Stimulated activated naive CD8-positive, alpha-beta T cell treated with anti-CD3 and anti-CD28 coated beads, Interleukin-15, Interleukin-2, amounts not matched to agents 100 ng/mL and 50 ng/mL, for 24 hours (primary cell): Measurements from ENCODE around the gene HSF4.
A peak's percentile ranks its signal among the peaks of the same experiment; 100 is the strongest.

Experiments used
- H3K27ac Mint-ChIP-seq: one replicate; pipeline ENCODE4 v1.8.0; 2021; ENCODE audit warnings: mild to moderate bottlenecking, mixed read lengths
- H3K27me3 Mint-ChIP-seq: one replicate; pipeline ENCODE4 v1.8.0; 2021; ENCODE audit warnings: mixed read lengths
- H3K36me3 Mint-ChIP-seq: one replicate; pipeline ENCODE4 v1.8.0; 2021; ENCODE audit warnings: low read depth, mixed read lengths
- H3K4me1 Mint-ChIP-seq: one replicate; pipeline ENCODE4 v1.8.0; 2021; ENCODE audit warnings: low read depth, mixed read lengths
- H3K4me3 Mint-ChIP-seq: one replicate; pipeline ENCODE4 v1.8.0; 2021; ENCODE audit warnings: mild to moderate bottlenecking, mixed read lengths
- H3K9me3 Mint-ChIP-seq: one replicate; pipeline ENCODE4 v1.8.0; 2021; ENCODE audit warnings: mixed read lengths

Gene HSF4

DNA sequence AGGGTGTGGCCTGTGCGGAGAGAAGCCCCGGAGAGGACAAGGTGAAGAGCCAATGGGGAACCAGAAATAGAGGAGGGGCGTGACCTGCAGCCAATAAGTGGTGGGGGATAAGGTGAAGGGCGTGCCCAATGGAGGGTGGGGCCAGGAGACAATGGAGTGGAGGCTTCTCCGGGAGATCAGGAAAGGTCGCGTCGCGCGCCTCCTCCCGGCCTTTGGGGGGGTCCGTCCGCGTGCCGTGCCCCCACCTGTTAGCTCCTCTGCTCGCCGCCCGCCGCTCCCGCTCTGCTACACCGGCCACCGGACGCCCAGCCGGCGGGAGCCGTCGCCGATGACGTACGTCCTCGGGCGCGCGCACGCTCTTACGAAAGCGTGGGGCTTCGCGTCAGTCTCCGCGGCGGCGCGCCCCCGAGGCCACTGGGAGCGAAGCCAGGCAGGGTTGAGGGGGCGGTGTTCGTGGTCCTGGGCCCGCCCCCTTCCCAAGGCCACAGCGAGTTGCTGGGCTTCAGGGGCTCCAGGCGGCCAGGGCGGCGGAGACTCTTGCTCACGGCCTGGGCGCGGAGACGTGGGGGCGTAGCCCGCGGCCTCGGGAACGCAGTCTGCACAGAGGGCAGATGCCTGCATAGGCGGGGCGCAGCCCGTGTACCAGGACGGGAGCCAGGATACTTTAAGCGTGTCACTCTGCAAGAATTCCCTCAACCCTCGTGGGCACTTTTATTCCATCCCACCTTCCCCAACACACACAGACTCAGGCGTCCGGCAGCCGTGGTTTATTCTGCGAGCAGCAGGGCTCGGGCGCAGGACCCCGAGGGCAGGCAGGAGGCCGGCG lies 19.3 kb downstream of the HSF4 start, which contains the start of gene MATCAP1:
Gene MATCAP1, minus strand, starts transcription at position 337 of the 826 bp plus-strand sequence. CDS start 3,353 bp downstream, outside the sequence.
- H3K4me1 Mint-ChIP-seq, result peaks cover 15% of the 10 kb centered on the region
- H3K36me3 Mint-ChIP-seq, result no peaks in the 10 kb centered on the region
- no peak within 1 kb of the TSS for H3K27ac Mint-ChIP-seq
- H3K27me3 Mint-ChIP-seq, result peaks cover 15% of the 10 kb centered on the region
- H3K4me3 Mint-ChIP-seq, result peak within 1 kb of the TSS; percentile 43
- no peaks in the 10 kb centered on the region for H3K9me3 Mint-ChIP-seq

- Mint-ChIP-seq H3K27ac (no peak overlapping the region), H3K27me3 (peaks cover 12% of the 10 kb centered on the region)
Observed at GRCh38 chr16:67184453-67184994, 20.0 kb downstream of the HSF4 start.

GRCh38 chr16:67184995-67185650 lies 20.6 kb downstream of the HSF4 start:
- no peaks in the 10 kb centered on the region for H3K9me3 Mint-ChIP-seq
- peaks cover 12% of the 10 kb centered on the region for H3K27me3 Mint-ChIP-seq
- peak overlapping the region; percentile 77 for H3K4me3 Mint-ChIP-seq
- H3K27ac Mint-ChIP-seq, result no peak overlapping the region
- H3K4me1 Mint-ChIP-seq, result peaks cover 14% of the 10 kb centered on the region
- H3K36me3 Mint-ChIP-seq, result no peaks in the 10 kb centered on the region

More at GRCh38 chr16:67184453-67184994, 20.0 kb downstream of the HSF4 start:
- Mint-ChIP-seq H3K9me3 (no peaks in the 10 kb centered on the region), H3K36me3 (no peaks in the 10 kb centered on the region), H3K4me1 (peaks cover 14% of the 10 kb centered on the region), H3K4me3 (peak overlapping the region; percentile 43)

GRCh38 chr16:67185651-67186134 lies 21.1 kb downstream of the HSF4 start:
- peaks cover 14% of the 10 kb centered on the region for H3K4me1 Mint-ChIP-seq
- peak overlapping the region; percentile 77 for H3K4me3 Mint-ChIP-seq
- peak overlapping the region; percentile 8 for H3K27ac Mint-ChIP-seq
- H3K9me3 Mint-ChIP-seq, result no peaks in the 10 kb centered on the region
- H3K27me3 Mint-ChIP-seq, result peaks cover 12% of the 10 kb centered on the region
- H3K36me3 Mint-ChIP-seq, result no peaks in the 10 kb centered on the region

DNA sequence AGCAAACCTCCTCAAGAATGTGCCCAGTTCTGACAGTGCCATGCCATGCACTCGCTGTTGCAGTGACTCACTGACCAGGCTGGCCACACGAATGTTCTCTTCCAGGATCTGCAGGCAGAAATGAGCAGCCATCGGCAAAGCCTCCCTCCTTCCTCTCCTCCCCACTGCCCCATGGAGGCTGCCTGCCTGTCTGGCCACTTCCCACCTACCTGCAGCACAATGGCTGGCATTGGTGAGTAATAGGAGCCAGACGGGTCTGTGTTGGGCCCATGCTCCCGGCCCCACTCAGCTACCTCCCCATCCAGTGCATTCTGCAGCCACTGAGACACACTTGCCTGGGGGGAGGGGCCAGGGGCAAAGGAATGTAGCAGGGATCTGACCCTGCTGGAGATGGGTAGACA lies 22.0 kb downstream of the HSF4 start:
- Mint-ChIP-seq H3K27me3 (peaks cover 12% of the 10 kb centered on the region), H3K27ac (no peak overlapping the region), H3K36me3 (no peaks in the 10 kb centered on the region), H3K4me3 (no peak overlapping the region), H3K4me1 (peaks cover 18% of the 10 kb centered on the region), H3K9me3 (no peaks in the 10 kb centered on the region)

- Mint-ChIP-seq H3K9me3 (no peaks in the 10 kb centered on the region), H3K27me3 (peaks cover 12% of the 10 kb centered on the region), H3K36me3 (no peaks in the 10 kb centered on the region), H3K4me3 (no peak overlapping the region), H3K27ac (no peak overlapping the region), H3K4me1 (peaks cover 22% of the 10 kb centered on the region)
Observed at GRCh38 chr16:67187175-67187890, 22.8 kb downstream of the HSF4 start.

DNA sequence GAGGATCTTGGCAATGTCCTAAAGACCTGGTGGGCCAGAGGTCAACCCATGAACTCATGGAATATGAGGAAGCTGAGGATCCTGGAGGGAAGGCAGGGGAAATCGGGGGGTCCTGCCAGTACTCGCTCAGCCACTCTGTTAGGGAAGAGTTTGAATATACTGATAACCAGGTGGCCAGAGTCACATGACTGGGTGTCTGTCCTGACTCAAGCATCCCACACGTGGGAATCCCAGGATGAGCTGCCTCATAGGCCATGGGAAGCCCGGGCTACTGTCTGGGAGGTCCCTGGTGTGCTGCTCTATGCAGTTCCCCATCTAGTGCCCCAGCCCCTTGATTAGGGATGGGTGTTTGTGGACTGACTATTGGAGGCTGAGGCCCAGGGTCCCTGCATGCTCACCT lies 23.8 kb downstream of the HSF4 start:
- H3K27ac Mint-ChIP-seq, result no peak overlapping the region
- H3K27me3 Mint-ChIP-seq, result peaks cover 12% of the 10 kb centered on the region
- peaks cover 8% of the 10 kb centered on the region for H3K36me3 Mint-ChIP-seq
- H3K4me1 Mint-ChIP-seq, result peaks cover 29% of the 10 kb centered on the region
- H3K9me3 Mint-ChIP-seq, result no peaks in the 10 kb centered on the region
- H3K4me3 Mint-ChIP-seq, result no peak overlapping the region

- no peak overlapping the region for H3K27ac Mint-ChIP-seq
- H3K9me3 Mint-ChIP-seq, result no peaks in the 10 kb centered on the region
- H3K36me3 Mint-ChIP-seq, result peaks cover 13% of the 10 kb centered on the region
- no peak overlapping the region for H3K4me3 Mint-ChIP-seq
- H3K4me1 Mint-ChIP-seq, result peaks cover 34% of the 10 kb centered on the region
- H3K27me3 Mint-ChIP-seq, result peaks cover 12% of the 10 kb centered on the region
Observed at GRCh38 chr16:67188798-67189197, 24.3 kb downstream of the HSF4 start.

- no peak within 1 kb of the TSS for H3K27ac Mint-ChIP-seq
- no peak within 1 kb of the TSS for H3K4me3 Mint-ChIP-seq
Observed at GRCh38 chr16:67190041-67190440, 25.5 kb downstream of the HSF4 start, which contains the start of gene EXOC3L1. Gene EXOC3L1, minus strand, starts transcription at chr16:67190136. Its CDS starts 460 bp downstream, at chr16:67189676.

DNA sequence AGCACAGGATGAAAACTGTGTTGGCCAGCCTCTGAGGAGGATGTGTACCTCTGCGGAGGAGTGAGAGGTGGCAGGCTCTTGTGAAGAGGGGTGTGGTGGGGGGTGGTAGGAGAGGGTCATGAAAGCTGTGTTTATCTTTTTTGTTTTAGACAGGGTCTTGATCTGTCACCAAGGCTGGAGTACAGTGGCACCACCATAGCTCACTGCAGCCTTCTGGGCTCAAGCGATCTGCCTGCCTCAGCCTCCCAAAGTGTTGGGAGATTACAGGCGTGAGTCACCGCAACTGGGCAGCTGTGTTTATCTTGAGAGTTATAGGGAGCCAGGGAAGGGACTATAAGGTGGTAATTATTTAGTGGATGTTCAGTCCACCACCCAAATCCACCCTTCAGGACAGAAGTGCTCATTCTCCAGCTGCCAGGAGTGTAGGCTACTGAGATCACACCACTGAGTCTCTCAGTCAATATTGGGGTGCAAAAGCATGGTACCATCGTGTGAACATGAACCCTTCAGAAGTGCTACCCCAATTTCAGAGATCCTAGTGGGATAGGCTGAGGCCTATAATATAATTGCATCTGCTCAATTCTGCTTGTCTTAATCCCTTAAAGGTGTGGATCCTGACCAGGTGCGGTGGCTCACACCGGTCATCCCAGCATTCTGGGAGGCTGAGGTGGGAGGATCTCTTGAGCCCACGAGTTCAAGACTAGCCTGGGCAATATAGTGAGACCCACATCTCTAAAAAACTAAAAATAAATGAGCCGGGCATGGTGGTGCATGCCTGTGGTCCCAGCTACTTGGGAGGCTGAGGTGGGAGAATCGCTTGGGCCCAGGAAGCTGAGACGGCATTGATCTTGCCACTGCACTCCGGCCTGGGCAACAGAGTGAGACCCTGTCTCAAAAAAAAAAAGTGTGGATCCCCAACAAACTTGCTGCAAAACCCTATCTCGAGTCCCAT lies 26.2 kb downstream of the HSF4 start:
- H3K36me3 Mint-ChIP-seq, result peaks cover 27% of the 10 kb centered on the region
- peak overlapping the region; percentile 93 for H3K4me3 Mint-ChIP-seq
- H3K27me3 Mint-ChIP-seq, result peaks cover 4% of the 10 kb centered on the region
- peak overlapping the region; percentile 78 for H3K27ac Mint-ChIP-seq
- H3K9me3 Mint-ChIP-seq, result no peaks in the 10 kb centered on the region
- peaks cover 37% of the 10 kb centered on the region for H3K4me1 Mint-ChIP-seq

More at GRCh38 chr16:67190041-67190440, 25.5 kb downstream of the HSF4 start, which contains the start of gene EXOC3L1:
- peaks cover 11% of the 10 kb centered on the region for H3K27me3 Mint-ChIP-seq
- peaks cover 21% of the 10 kb centered on the region for H3K36me3 Mint-ChIP-seq
- no peaks in the 10 kb centered on the region for H3K9me3 Mint-ChIP-seq
- peaks cover 40% of the 10 kb centered on the region for H3K4me1 Mint-ChIP-seq

DNA sequence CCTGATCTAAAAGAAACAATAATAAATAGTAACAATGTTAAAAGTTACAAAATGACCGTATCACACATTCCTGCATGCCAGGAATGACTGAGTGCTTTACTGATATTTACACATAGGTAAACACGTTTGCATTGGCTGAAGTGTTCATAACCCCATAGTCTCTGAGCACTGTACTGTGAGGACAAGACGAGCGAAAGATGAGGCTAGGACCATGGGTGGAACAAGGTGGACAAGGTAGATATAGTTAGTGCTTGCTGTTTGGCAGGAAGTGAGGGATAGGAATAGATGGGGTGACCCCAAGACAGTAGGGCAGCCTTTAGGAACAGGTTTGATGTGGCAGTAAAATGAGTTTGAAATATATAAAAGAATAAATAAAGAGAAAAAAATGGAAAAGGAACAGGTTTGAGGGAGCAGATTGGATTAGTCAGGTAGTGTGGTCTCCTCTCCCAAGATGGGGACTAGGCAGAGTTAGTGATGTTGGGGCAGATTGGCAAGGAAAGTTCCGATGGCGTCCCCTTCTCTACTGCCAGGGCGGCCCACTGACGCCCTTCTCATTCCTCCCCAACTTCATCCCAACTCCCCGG lies 27.0 kb downstream of the HSF4 start:
- Mint-ChIP-seq H3K36me3 (peaks cover 34% of the 10 kb centered on the region), H3K9me3 (no peaks in the 10 kb centered on the region), H3K27ac (peak overlapping the region; percentile 78), H3K4me1 (peaks cover 40% of the 10 kb centered on the region), H3K4me3 (peak overlapping the region; percentile 93), H3K27me3 (peaks cover 4% of the 10 kb centered on the region)

- Mint-ChIP-seq H3K4me3 (peak within 1 kb of the TSS; percentile 93), H3K27ac (peak within 1 kb of the TSS; percentile 90), H3K27me3 (no peaks in the 10 kb centered on the region), H3K9me3 (no peaks in the 10 kb centered on the region), H3K36me3 (peaks cover 41% of the 10 kb centered on the region), H3K4me1 (peaks cover 41% of the 10 kb centered on the region)
Observed at GRCh38 chr16:67191995-67192681, 27.6 kb downstream of the HSF4 start, which contains the start of gene E2F4. Gene E2F4, plus strand, starts transcription at chr16:67192155. Its CDS starts 73 bp downstream, at chr16:67192228.
